Mesenchymal stem cell (in vitro differentiated cells and primary cell): ENCODE results near the gene GPR173.
A peak's percentile ranks its signal among the peaks of the same experiment; 100 is the strongest.

Experiments
- DNase-seq: peaks from one replicate; pipeline ENCODE4 v3.0.0-alpha.2; 2013
- H2AFZ ChIP-seq: one replicate; pipeline ENCODE4 v1.6.1; 2013; ENCODE audit warnings: low read depth, mild to moderate bottlenecking, control low read depth, inconsistent platforms, low read length, moderate library complexity
- H2AK5ac ChIP-seq: 2 replicates; pipeline ENCODE4 v1.6.1; 2013; ENCODE audit warnings: low read length, moderate library complexity, mild to moderate bottlenecking, inconsistent platforms; ENCODE audit not compliant: severe bottlenecking
- H2BK120ac ChIP-seq: one replicate; pipeline ENCODE4 v1.6.1; 2013; ENCODE audit warnings: low read depth, mild to moderate bottlenecking, inconsistent platforms, low read length, moderate library complexity
- H2BK12ac ChIP-seq, 2 experiments: one replicate each; pipeline ENCODE4 v1.6.1; 2013; ENCODE audit warnings: inconsistent platforms in 2 of 2, low read length in 2 of 2, mild to moderate bottlenecking in 2 of 2, moderate library complexity in 2 of 2, control low read depth in 1 of 2
- H2BK15ac ChIP-seq: one replicate; pipeline ENCODE4 v1.6.1; 2013; ENCODE audit warnings: mild to moderate bottlenecking, low read depth, inconsistent platforms; ENCODE audit not compliant: poor library complexity, severe bottlenecking
- H2BK5ac ChIP-seq: 2 replicates; pipeline ENCODE4 v1.6.1; 2013; ENCODE audit warnings: low read depth, mild to moderate bottlenecking, low read length, control low read depth, inconsistent platforms; ENCODE audit not compliant: poor library complexity, severe bottlenecking
- H3K14ac ChIP-seq, 2 experiments: one replicate each; pipeline ENCODE4 v1.6.1; 2013; ENCODE audit warnings: inconsistent platforms in 2 of 2, low read length in 2 of 2, control low read depth in 1 of 2, mild to moderate bottlenecking in 1 of 2, moderate library complexity in 1 of 2
- H3K18ac ChIP-seq, 2 experiments: one replicate each; pipeline ENCODE4 v1.6.1; 2013; ENCODE audit warnings: inconsistent platforms in 2 of 2, low read length in 2 of 2, control low read depth in 1 of 2, low read depth in 1 of 2, mild to moderate bottlenecking in 1 of 2
- H3K23ac ChIP-seq, 2 experiments: one replicate each; pipeline ENCODE4 v1.6.1; 2013; ENCODE audit warnings: inconsistent platforms in 2 of 2, low read length in 2 of 2, mild to moderate bottlenecking in 2 of 2, moderate library complexity in 2 of 2, control low read depth in 1 of 2
- H3K27ac ChIP-seq: 2 replicates; pipeline ENCODE4 v1.5.1; 2013; ENCODE audit warnings: mild to moderate bottlenecking, moderate library complexity, low read length, control low read depth, inconsistent platforms; ENCODE audit not compliant: poor library complexity, severe bottlenecking
- H3K27me3 ChIP-seq, 2 experiments: 2 replicates each; pipeline versions ENCODE4 v1.6.1 to v1.7.0; 2013; ENCODE audit warnings: low read length in 2 of 2, mild to moderate bottlenecking in 2 of 2, moderate library complexity in 2 of 2, control low read depth in 1 of 2, inconsistent platforms in 1 of 2; ENCODE audit not compliant: control insufficient read depth in 1 of 2, insufficient read depth in 1 of 2
- H3K36me3 ChIP-seq, 2 experiments: 2 replicates each; pipeline versions ENCODE4 v1.6.1 to v1.7.0; 2013; ENCODE audit warnings: low read length in 2 of 2, control low read depth in 1 of 2, inconsistent platforms in 1 of 2, low read depth in 1 of 2, mild to moderate bottlenecking in 1 of 2; ENCODE audit not compliant: insufficient read depth in 2 of 2, control insufficient read depth in 1 of 2
- H3K4ac ChIP-seq, 2 experiments: one replicate each; pipeline ENCODE4 v1.6.1; 2013; ENCODE audit warnings: inconsistent platforms in 2 of 2, low read length in 2 of 2, mild to moderate bottlenecking in 2 of 2, moderate library complexity in 2 of 2, control low read depth in 1 of 2, low read depth in 1 of 2
- H3K4me1 ChIP-seq: 2 replicates; pipeline ENCODE4 v1.6.1; 2013; ENCODE audit warnings: low read depth, low read length, control low read depth; ENCODE audit not compliant: control insufficient read depth, insufficient read depth
- H3K4me2 ChIP-seq: 2 replicates; pipeline ENCODE4 v1.6.1; 2013; ENCODE audit warnings: low read length, mild to moderate bottlenecking, inconsistent platforms; ENCODE audit not compliant: poor library complexity, severe bottlenecking
- H3K4me3 ChIP-seq, 2 experiments: 2 replicates each; pipeline versions ENCODE4 v1.5.1 to v1.7.0; 2013; ENCODE audit warnings: low read length in 2 of 2, mild to moderate bottlenecking in 2 of 2, control low read depth in 1 of 2, low read depth in 1 of 2; ENCODE audit not compliant: insufficient read depth in 1 of 2
- H3K79me1 ChIP-seq: replicated peaks from 2 replicates; pipeline ENCODE4 v1.6.1; 2013; ENCODE audit warnings: mild to moderate bottlenecking, control low read depth, low read length, inconsistent platforms; ENCODE audit not compliant: poor library complexity, severe bottlenecking
- H3K9ac ChIP-seq: 2 replicates; pipeline ENCODE4 v1.7.0; 2013; ENCODE audit warnings: mild to moderate bottlenecking, low read length, moderate library complexity
- H3K9me3 ChIP-seq: 2 replicates; pipeline ENCODE4 v1.7.0; 2013; ENCODE audit warnings: mild to moderate bottlenecking, low read length; ENCODE audit not compliant: control insufficient read depth
- H4K8ac ChIP-seq: one replicate; pipeline ENCODE4 v1.6.1; 2013; ENCODE audit warnings: inconsistent platforms, mild to moderate bottlenecking, low read length, moderate library complexity
- H4K91ac ChIP-seq: one replicate; pipeline ENCODE4 v1.6.1; 2013; ENCODE audit warnings: mild to moderate bottlenecking, low read length, inconsistent platforms
- WGBS: methylation state at CpG from one replicate; pipeline ENCODE4 v1.1.7; 2013; ENCODE audit warnings: mixed read lengths; 5-methylcytosine and 5-hydroxymethylcytosine counted together

Gene GPR173

DNA sequence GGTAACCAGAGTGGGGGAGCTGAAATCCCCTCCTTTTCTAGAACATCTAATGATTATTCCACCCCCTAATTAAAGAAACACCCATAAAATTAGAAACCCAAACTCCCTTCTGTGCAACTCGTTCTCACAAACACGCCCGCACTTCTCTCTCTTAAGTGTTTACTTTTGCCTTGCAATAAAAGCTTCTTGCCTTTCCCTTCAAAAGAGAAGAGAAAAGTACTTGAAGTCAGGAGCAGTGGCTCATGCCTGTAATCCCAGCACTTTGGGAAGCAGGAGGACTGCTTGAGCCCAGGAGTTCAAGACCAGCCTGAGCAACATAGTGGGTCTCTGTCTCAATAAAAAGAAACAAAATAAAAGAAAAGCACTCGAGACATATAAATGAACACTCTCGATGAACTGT, 3.6 kb upstream of the GPR173 start:
- DNase-seq: no peak
- H3K79me1 ChIP-seq: no peaks in the 10 kb centered on the region
- no peak overlapping the region for H3K23ac ChIP-seq
- no peak overlapping the region for H2AFZ ChIP-seq
- no peaks in the 10 kb centered on the region for H3K36me3 ChIP-seq
- H2BK12ac ChIP-seq: no peak overlapping the region
- H3K9me3 ChIP-seq: no peaks in the 10 kb centered on the region
- H2BK5ac ChIP-seq: no peak overlapping the region
- H4K8ac ChIP-seq: no peak overlapping the region
- H3K27ac ChIP-seq: no peak overlapping the region
- no peak overlapping the region for H2BK15ac ChIP-seq
- H3K27me3 ChIP-seq: peaks cover 0 to 45% of the 10 kb centered on the region in 2 experiments
- no peak overlapping the region for H2BK120ac ChIP-seq
- H3K4ac ChIP-seq: no peak overlapping the region
- no peak overlapping the region for H4K91ac ChIP-seq
- H3K4me2 ChIP-seq: no peak overlapping the region
- H3K4me1 ChIP-seq: peaks cover 7% of the 10 kb centered on the region
- H3K18ac ChIP-seq: no peak overlapping the region
- H3K9ac ChIP-seq: no peak overlapping the region
- H3K14ac ChIP-seq: no peak overlapping the region
- WGBS: 55% methylated on average over 5 of the region's 5 CpGs
- no peak overlapping the region for H3K4me3 ChIP-seq
- H2AK5ac ChIP-seq: no peak overlapping the region

DNA sequence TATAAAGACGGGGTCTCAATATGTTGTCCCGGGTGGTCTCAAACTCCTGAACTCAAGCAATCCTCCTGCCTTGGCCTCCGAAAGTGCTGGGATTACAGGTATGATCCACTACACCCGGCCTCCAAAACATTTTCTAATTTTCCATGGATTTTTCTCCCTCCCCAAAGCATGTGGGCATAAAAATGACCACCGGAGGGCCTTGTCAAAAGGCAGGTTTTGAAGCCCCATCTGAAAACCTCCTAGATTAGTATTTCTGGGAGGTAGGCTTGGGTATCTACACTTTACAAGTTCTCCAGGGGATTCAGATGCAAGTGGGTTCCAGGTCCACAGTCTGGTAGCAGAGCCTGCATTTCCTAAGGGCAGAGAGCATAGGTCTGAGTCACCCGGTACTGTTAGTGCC, 1.4 kb upstream of the GPR173 start:
- H3K18ac ChIP-seq: no peak overlapping the region
- H4K8ac ChIP-seq: no peak overlapping the region
- H3K9ac ChIP-seq: no peak overlapping the region
- H4K91ac ChIP-seq: no peak overlapping the region
- no peak overlapping the region for H2BK15ac ChIP-seq
- no peaks in the 10 kb centered on the region for H3K79me1 ChIP-seq
- no peak overlapping the region for H2AFZ ChIP-seq
- no peak overlapping the region for H3K4ac ChIP-seq
- H3K4me3 ChIP-seq: no peak overlapping the region
- H2BK12ac ChIP-seq: no peak overlapping the region
- no peak overlapping the region for H2BK5ac ChIP-seq
- H3K4me1 ChIP-seq: peaks cover 22% of the 10 kb centered on the region
- H3K23ac ChIP-seq: no peak overlapping the region
- H3K36me3 ChIP-seq: no peaks in the 10 kb centered on the region
- H3K9me3 ChIP-seq: no peaks in the 10 kb centered on the region
- peak; percentile 15 for DNase-seq
- H3K4me2 ChIP-seq: no peak overlapping the region
- peaks cover 0 to 40% of the 10 kb centered on the region in 2 experiments for H3K27me3 ChIP-seq
- H2BK120ac ChIP-seq: no peak overlapping the region
- no peak overlapping the region for H2AK5ac ChIP-seq
- H3K14ac ChIP-seq: no peak overlapping the region
- H3K27ac ChIP-seq: no peak overlapping the region
- 90% methylated on average over 2 of the region's 6 CpGs for WGBS

DNA sequence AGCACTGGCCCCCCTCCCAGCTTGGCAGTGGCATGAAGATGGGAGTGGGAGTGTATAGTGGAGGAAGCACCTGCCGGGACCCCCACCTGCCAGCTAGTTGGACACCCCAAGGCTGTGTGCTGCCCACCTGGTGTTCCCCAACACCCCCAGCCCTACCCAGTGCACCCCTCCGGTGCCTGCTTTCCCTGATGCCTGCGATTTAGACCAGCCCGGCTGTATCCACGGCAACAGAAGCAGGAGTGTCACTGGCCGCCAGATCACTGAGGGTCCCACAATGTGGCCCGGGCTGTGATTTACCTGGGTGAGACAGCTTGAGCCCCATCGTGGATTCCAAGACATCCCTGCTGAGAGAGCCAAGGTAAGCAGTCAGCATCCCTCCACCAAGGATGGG, 533 bp downstream of the GPR173 start:
- Histone ChIP-seq H3K9me3 (no peaks in the 10 kb centered on the region), H3K79me1 (no peaks in the 10 kb centered on the region), H2BK5ac (no peak overlapping the region), H3K18ac (peak overlapping the region in 1 of 2 experiments; percentile 76), H3K14ac (peak overlapping the region in 1 of 2 experiments; percentile 88), H2BK15ac (no peak overlapping the region), H4K91ac (peak overlapping the region; percentile 27), H2BK120ac (peak overlapping the region; percentile 49), H2AK5ac (no peak overlapping the region), H3K4ac (peak overlapping the region in 1 of 2 experiments; percentile 61), H3K4me3 (peak overlapping the region; percentile 70 to 77), H3K36me3 (no peaks in the 10 kb centered on the region), H3K27ac (no peak overlapping the region), H4K8ac (no peak overlapping the region), H3K9ac (peak overlapping the region; percentile 64), H3K23ac (no peak overlapping the region), H3K4me1 (peaks cover 22% of the 10 kb centered on the region), H3K27me3 (peaks cover 0 to 31% of the 10 kb centered on the region in 2 experiments), H2BK12ac (no peak overlapping the region), H3K4me2 (peak overlapping the region; percentile 18), H2AFZ (no peak overlapping the region)
- 11% methylated on average over 7 of the region's 8 CpGs for WGBS
- DNase-seq: no peak

DNA sequence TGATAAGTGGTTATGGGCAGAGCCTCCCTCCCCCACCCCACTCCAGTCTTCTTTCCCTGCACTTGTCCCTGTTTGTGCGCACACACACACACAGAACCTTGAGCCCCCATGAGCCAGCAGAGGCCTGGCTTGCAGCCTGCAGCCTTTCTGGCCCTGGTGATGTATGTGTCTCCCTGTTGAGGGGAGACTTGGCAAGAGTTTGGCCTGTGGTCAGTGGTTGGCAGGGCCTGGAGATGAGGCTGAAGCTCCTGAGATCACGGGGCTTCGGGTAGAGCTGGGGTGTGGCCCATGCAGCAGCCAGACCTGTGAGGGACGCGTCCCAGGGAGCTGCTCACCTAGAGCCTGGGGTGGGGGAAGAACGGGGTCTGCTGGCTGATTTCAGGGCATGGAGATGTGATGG, 2.3 kb downstream of the GPR173 start:
- 95% methylated on average over 5 of the region's 6 CpGs for WGBS
- Histone ChIP-seq H3K4me1 (peaks cover 22% of the 10 kb centered on the region), H3K36me3 (no peaks in the 10 kb centered on the region), H4K8ac (no peak overlapping the region), H3K4me3 (peak overlapping the region in 1 of 2 experiments; percentile 77), H3K4ac (no peak overlapping the region), H3K14ac (peak overlapping the region in 1 of 2 experiments; percentile 60), H2BK15ac (no peak overlapping the region), H3K79me1 (peaks cover 3% of the 10 kb centered on the region), H2BK5ac (no peak overlapping the region), H3K4me2 (peak overlapping the region; percentile 34), H3K9ac (no peak overlapping the region), H3K9me3 (no peaks in the 10 kb centered on the region), H3K23ac (no peak overlapping the region), H3K18ac (no peak overlapping the region), H3K27me3 (peaks cover 0 to 30% of the 10 kb centered on the region in 2 experiments), H3K27ac (no peak overlapping the region), H4K91ac (no peak overlapping the region), H2BK120ac (no peak overlapping the region), H2BK12ac (no peak overlapping the region), H2AFZ (no peak overlapping the region), H2AK5ac (no peak overlapping the region)
- DNase-seq: no peak
